IMR-90 (cell line): ENCODE measurements around the gene DLX3.

Experiments
- BHLHE40 ChIP-seq: fragments of 150-350 bp; IDR thresholded peaks from 2 replicates; pipeline ENCODE4 v1.6.1; 2016; ENCODE audit warnings: mild to moderate bottlenecking, low read depth, low read length
- CEBPB ChIP-seq: IDR thresholded peaks from 2 replicates; pipeline ENCODE4 v1.6.1; 2012; ENCODE audit warnings: low read depth, low read length, improper control_type of control experiment
- CHD1 ChIP-seq: IDR thresholded peaks from 2 replicates; pipeline ENCODE4 v1.6.1; 2012; ENCODE audit warnings: low read depth, low read length, improper control_type of control experiment
- FOS ChIP-seq: fragments of 150-350 bp; IDR thresholded peaks from 2 replicates; pipeline ENCODE4 v1.6.1; 2016; ENCODE audit warnings: low read depth, low read length
- MAFK ChIP-seq: IDR thresholded peaks from 2 replicates; pipeline ENCODE4 v1.6.1; 2012; ENCODE audit warnings: low read depth, low read length, improper control_type of control experiment
- MAZ ChIP-seq: IDR thresholded peaks from 2 replicates; pipeline ENCODE4 v1.6.1; 2012; ENCODE audit warnings: low read depth, mild to moderate bottlenecking, low read length, improper control_type of control experiment, moderate library complexity, borderline replicate concordance
- MXI1 ChIP-seq: IDR thresholded peaks from 2 replicates; pipeline ENCODE4 v1.6.1; 2012; ENCODE audit warnings: low read depth, mild to moderate bottlenecking, low read length, moderate library complexity, borderline replicate concordance
- POLR2A ChIP-seq: IDR thresholded peaks from 2 replicates; pipeline ENCODE4 v1.6.1; 2012; ENCODE audit warnings: mild to moderate bottlenecking, low read depth, low read length
- RAD21 ChIP-seq: IDR thresholded peaks from 2 replicates; pipeline ENCODE4 v1.6.1; 2012; ENCODE audit warnings: low read length, improper control_type of control experiment
- TF ChIP-seq, protein P1 (sequence below): conservative IDR thresholded peaks from 2 replicates; pipeline ENCODE4 v1.5.1; 2012; ENCODE audit warnings: mild to moderate bottlenecking, low read depth, low read length, improper control_type of control experiment
- TF ChIP-seq, protein P2 (sequence below): fragments of 150-350 bp; IDR thresholded peaks from 2 replicates; pipeline ENCODE4 v1.6.1; 2017; ENCODE audit warnings: mild to moderate bottlenecking, antibody characterized with exemption, low read length, low read depth

DNA sequence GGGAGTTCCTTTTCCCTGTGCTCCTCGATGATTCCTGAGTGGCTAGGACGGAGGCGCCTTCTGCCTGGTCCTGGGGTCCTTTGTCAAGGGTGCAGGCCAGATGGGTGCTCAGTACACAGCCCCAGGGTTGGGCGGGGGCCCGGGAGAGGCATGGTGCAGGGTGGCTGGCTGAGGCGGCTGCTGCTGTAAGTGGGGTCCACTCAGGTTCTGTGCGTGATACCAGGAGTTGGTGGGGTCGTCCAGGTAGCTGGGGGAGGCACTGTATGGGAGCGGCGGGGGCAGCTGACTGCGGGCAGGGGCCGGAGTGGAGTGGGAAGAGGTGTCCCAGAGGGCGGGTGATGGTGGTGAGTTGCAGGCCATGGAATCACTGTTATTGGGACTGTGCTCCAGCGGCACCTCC lies 3.6 kb downstream of the DLX3 start:
- TF ChIP-seq POLR2A (no peak), MAZ (no peak), MAFK (no peak), CEBPB (no peak), CHD1 (no peak), MXI1 (no peak), RAD21 (no peak), FOS (no peak), BHLHE40 (no peak)
- TF ChIP-seq, protein P1, sequence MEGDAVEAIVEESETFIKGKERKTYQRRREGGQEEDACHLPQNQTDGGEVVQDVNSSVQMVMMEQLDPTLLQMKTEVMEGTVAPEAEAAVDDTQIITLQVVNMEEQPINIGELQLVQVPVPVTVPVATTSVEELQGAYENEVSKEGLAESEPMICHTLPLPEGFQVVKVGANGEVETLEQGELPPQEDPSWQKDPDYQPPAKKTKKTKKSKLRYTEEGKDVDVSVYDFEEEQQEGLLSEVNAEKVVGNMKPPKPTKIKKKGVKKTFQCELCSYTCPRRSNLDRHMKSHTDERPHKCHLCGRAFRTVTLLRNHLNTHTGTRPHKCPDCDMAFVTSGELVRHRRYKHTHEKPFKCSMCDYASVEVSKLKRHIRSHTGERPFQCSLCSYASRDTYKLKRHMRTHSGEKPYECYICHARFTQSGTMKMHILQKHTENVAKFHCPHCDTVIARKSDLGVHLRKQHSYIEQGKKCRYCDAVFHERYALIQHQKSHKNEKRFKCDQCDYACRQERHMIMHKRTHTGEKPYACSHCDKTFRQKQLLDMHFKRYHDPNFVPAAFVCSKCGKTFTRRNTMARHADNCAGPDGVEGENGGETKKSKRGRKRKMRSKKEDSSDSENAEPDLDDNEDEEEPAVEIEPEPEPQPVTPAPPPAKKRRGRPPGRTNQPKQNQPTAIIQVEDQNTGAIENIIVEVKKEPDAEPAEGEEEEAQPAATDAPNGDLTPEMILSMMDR, result no peak
- TF ChIP-seq, protein P2, sequence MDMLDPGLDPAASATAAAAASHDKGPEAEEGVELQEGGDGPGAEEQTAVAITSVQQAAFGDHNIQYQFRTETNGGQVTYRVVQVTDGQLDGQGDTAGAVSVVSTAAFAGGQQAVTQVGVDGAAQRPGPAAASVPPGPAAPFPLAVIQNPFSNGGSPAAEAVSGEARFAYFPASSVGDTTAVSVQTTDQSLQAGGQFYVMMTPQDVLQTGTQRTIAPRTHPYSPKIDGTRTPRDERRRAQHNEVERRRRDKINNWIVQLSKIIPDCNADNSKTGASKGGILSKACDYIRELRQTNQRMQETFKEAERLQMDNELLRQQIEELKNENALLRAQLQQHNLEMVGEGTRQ, result no peak
